Endometrium (tissue), 2 donors: Measurements from ENCODE around the gene LILRA6.
"Not testable (repeated sequence)": the region's sequence is repeated elsewhere in the genome, so short reads cannot be mapped to it uniquely, and the experiment has no call there.

ENCODE experiments used
- FAIRE-seq: peaks from 2 replicates; lab custom pipeline; 2012; peaks lifted over from hg19 to GRCh38; lab: Jason Lieb, UNC
- donor health status: control.
- donor health status: control.

LILRA6 gene

GRCh38 chr19:54242646-54243045 lies at the start of gene LILRA6:
TSS of gene LILRA6 (minus strand) at chr19:54242790.
- FAIRE-seq: not testable (repeated sequence)

- FAIRE-seq: not testable (repeated sequence)
These were observed 46.6 kb upstream of the LILRA6 start for GRCh38 chr19:54289160-54289559.

- no peak for FAIRE-seq
These were observed 44.9 kb upstream of the LILRA6 start for GRCh38 chr19:54287456-54287855.

- not testable (repeated sequence) for FAIRE-seq
These were observed 43.7 kb upstream of the LILRA6 start for GRCh38 chr19:54286283-54286682.

- not testable (repeated sequence) for FAIRE-seq
These were observed 43.0 kb upstream of the LILRA6 start for GRCh38 chr19:54285427-54286056.

GRCh38 chr19:54282686-54283470 lies 40.3 kb upstream of the LILRA6 start:
- no peak for FAIRE-seq

GRCh38 chr19:54281729-54282075 lies 39.1 kb upstream of the LILRA6 start:
- FAIRE-seq: not testable (repeated sequence)

GRCh38 chr19:54281007-54281728 lies 38.6 kb upstream of the LILRA6 start, which contains the start of gene LILRB2:
TSS of gene LILRB2 (minus strand) at chr19:54281110. CDS start at chr19:54280496, 614 bp downstream.
- no peak for FAIRE-seq

GRCh38 chr19:54280441-54280840 lies 37.9 kb upstream of the LILRA6 start:
- not testable (repeated sequence) for FAIRE-seq

- not testable (repeated sequence) for FAIRE-seq
These were observed 37.4 kb upstream of the LILRA6 start for GRCh38 chr19:54280025-54280424.

- FAIRE-seq: no peak
These were observed 36.9 kb upstream of the LILRA6 start for GRCh38 chr19:54279406-54279962.

- FAIRE-seq: not testable (repeated sequence)
These were observed 36.1 kb upstream of the LILRA6 start for GRCh38 chr19:54278571-54279195.

- not testable (repeated sequence) for FAIRE-seq
These were observed 35.5 kb upstream of the LILRA6 start for GRCh38 chr19:54278056-54278455.

- FAIRE-seq: not testable (repeated sequence)
These were observed 34.6 kb upstream of the LILRA6 start for GRCh38 chr19:54277111-54277615.

- FAIRE-seq: no peak
These were observed 33.4 kb upstream of the LILRA6 start for GRCh38 chr19:54275951-54276350.

- FAIRE-seq: not testable (repeated sequence)
These were observed 31.9 kb upstream of the LILRA6 start for GRCh38 chr19:54274516-54274915.

GRCh38 chr19:54273821-54274220 lies 31.2 kb upstream of the LILRA6 start:
- FAIRE-seq: no peak

GRCh38 chr19:54272181-54272580 lies 29.6 kb upstream of the LILRA6 start:
- not testable (repeated sequence) for FAIRE-seq

- FAIRE-seq: not testable (repeated sequence)
These were observed 29.0 kb upstream of the LILRA6 start for GRCh38 chr19:54271587-54271986.

GRCh38 chr19:54271106-54271505 lies 28.5 kb upstream of the LILRA6 start:
- FAIRE-seq: no peak

GRCh38 chr19:54268936-54269335 lies 26.3 kb upstream of the LILRA6 start:
- FAIRE-seq: no peak

- FAIRE-seq: no peak
These were observed 23.5 kb upstream of the LILRA6 start for GRCh38 chr19:54266133-54266532.
